Activated naive CD4-positive, alpha-beta T cell treated with anti-CD3 and anti-CD28 coated beads for 36 hours (primary cell): ENCODE data around the gene CRP. TPM values are rescaled to one million over a fixed set of nuclear protein-coding genes. Genes with fewer than 3 reads are reported as not detected.

Source experiments
- CTCF ChIA-PET: fragments of 350-600 bp; sonication (Branson Sonifier 250); formaldehyde crosslinking; loops from one replicate; lab custom pipeline; 2021; ENCODE audit warnings: antibody characterized with exemption; lab: Charles Lee
- DNase-seq: peaks from one replicate; pipeline ENCODE4 v3.0.0-alpha.2; 2020
- H3K27ac Mint-ChIP-seq: one replicate; pipeline ENCODE4 v1.8.0; 2021; ENCODE audit warnings: mild to moderate bottlenecking, mixed read lengths
- H3K27me3 Mint-ChIP-seq: one replicate; pipeline ENCODE4 v1.8.0; 2021; ENCODE audit warnings: low read depth, mixed read lengths
- H3K36me3 Mint-ChIP-seq: one replicate; pipeline ENCODE4 v1.8.0; 2021; ENCODE audit warnings: low read depth, mixed read lengths
- H3K4me1 Mint-ChIP-seq: one replicate; pipeline ENCODE4 v1.8.0; 2021; ENCODE audit warnings: low read depth, mixed read lengths
- H3K4me3 Mint-ChIP-seq: one replicate; pipeline ENCODE4 v1.8.0; 2021; ENCODE audit warnings: mild to moderate bottlenecking, moderate library complexity, mixed read lengths
- H3K9me3 Mint-ChIP-seq: one replicate; pipeline ENCODE4 v1.8.0; 2021; ENCODE audit warnings: mixed read lengths
- intact Hi-C: fragments of 100-400 bp; cut with micrococcal nuclease; formaldehyde crosslinking; loops from one replicate; pipeline ENCODE4 v1.15.1; 2023
- total RNA-seq, 2 experiments: library from RNA; stranded (reverse); gene quantifications; one replicate each; pipeline ENCODE4 v1.2.3, GENCODE V29; 2021

CRP gene
- not detected for total RNA-seq

GRCh38 chr1:159714529-159714928 lies at the start of gene CRP:
CRP (minus strand) TSS chr1:159714589; CDS start chr1:159714485, 104 bp downstream.
- H3K4me1 Mint-ChIP-seq, result no peaks in the 10 kb centered on the region
- H3K9me3 Mint-ChIP-seq, result peaks cover 11% of the 10 kb centered on the region
- peaks cover 26% of the 10 kb centered on the region for H3K27me3 Mint-ChIP-seq
- CTCF ChIA-PET, result no interaction called here
- no peaks in the 10 kb centered on the region for H3K36me3 Mint-ChIP-seq
- intact Hi-C loops, result no loop called here
- DNase-seq, result no peak
- H3K4me3 Mint-ChIP-seq, result no peak within 1 kb of the TSS
- H3K27ac Mint-ChIP-seq, result no peak within 1 kb of the TSS

GRCh38 chr1:159763686-159764085 lies 49.3 kb upstream of the CRP start:
- Mint-ChIP-seq H3K27me3 (no peaks in the 10 kb centered on the region), H3K9me3 (no peaks in the 10 kb centered on the region)

GRCh38 chr1:159756397-159756796 lies 42.0 kb upstream of the CRP start:
- Mint-ChIP-seq H3K4me1 (no peaks in the 10 kb centered on the region), H3K4me3 (no peak overlapping the region), H3K27ac (no peak overlapping the region), H3K9me3 (no peaks in the 10 kb centered on the region), H3K36me3 (no peaks in the 10 kb centered on the region), H3K27me3 (no peaks in the 10 kb centered on the region)
- CTCF ChIA-PET, result interaction anchor here (0.7 kb wide), 1 partner anchor 89 kb away, joined by 3 read pairs; no protein-coding TSS in a partner anchor
- DNase-seq, result no peak
- intact Hi-C loops, result no loop called here

More at GRCh38 chr1:159763686-159764085, 49.3 kb upstream of the CRP start:
- no peak overlapping the region for H3K27ac Mint-ChIP-seq
- no peaks in the 10 kb centered on the region for H3K36me3 Mint-ChIP-seq
- no peak for DNase-seq
- H3K4me3 Mint-ChIP-seq, result no peak overlapping the region
- CTCF ChIA-PET, result interaction anchor here (0.7 kb wide), 1 partner anchor 54 kb away, joined by 3 read pairs; no protein-coding TSS in a partner anchor
- no peaks in the 10 kb centered on the region for H3K4me1 Mint-ChIP-seq
- intact Hi-C loops, result no loop called here

- CTCF ChIA-PET, result no interaction called here
- no peak overlapping the region for H3K4me3 Mint-ChIP-seq
- H3K36me3 Mint-ChIP-seq, result no peaks in the 10 kb centered on the region
- H3K4me1 Mint-ChIP-seq, result no peaks in the 10 kb centered on the region
- intact Hi-C loops, result no loop called here
- no peak for DNase-seq
- H3K27me3 Mint-ChIP-seq, result no peaks in the 10 kb centered on the region
- H3K9me3 Mint-ChIP-seq, result no peaks in the 10 kb centered on the region
- H3K27ac Mint-ChIP-seq, result no peak overlapping the region
Observed at GRCh38 chr1:159755451-159756007, 41.1 kb upstream of the CRP start.

- DNase-seq, result no peak
- no peak overlapping the region for H3K4me3 Mint-ChIP-seq
- no peaks in the 10 kb centered on the region for H3K36me3 Mint-ChIP-seq
- no peak overlapping the region for H3K27ac Mint-ChIP-seq
- CTCF ChIA-PET, result no interaction called here
- no peaks in the 10 kb centered on the region for H3K27me3 Mint-ChIP-seq
- H3K4me1 Mint-ChIP-seq, result no peaks in the 10 kb centered on the region
- no peaks in the 10 kb centered on the region for H3K9me3 Mint-ChIP-seq
- intact Hi-C loops, result no loop called here
Observed at GRCh38 chr1:159753386-159753785, 39.0 kb upstream of the CRP start.

DNA sequence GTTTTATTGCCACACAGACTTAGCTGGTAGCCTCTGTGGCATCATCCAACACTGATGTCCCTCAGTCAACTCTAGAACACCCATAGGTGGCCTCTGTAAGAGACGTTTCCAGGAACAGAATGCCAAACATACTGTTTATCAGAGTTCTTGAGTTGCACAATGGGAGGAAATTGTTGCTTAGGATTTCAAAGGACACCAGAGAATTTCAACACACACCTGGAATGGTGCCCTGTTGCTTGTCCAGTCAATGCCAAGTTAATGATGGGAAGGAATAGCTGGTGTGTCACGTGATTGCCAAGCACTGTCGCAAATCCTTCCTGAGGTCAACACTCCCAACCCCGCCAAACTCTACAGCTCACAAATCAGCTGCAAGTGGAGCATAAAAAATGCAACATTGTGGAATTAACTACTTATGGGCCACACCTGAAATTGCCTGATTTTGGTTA lies 37.8 kb upstream of the CRP start:
- Mint-ChIP-seq H3K36me3 (no peaks in the 10 kb centered on the region), H3K9me3 (no peaks in the 10 kb centered on the region), H3K4me1 (no peaks in the 10 kb centered on the region), H3K27me3 (no peaks in the 10 kb centered on the region), H3K27ac (no peak overlapping the region), H3K4me3 (no peak overlapping the region)
- intact Hi-C loops, result no loop called here
- CTCF ChIA-PET, result interaction anchor here (0.5 to 1.6 kb wide), 2 partner anchors 9 to 140 kb away, joined by 3 read pairs; no protein-coding TSS in a partner anchor
- no peak for DNase-seq

- H3K4me1 Mint-ChIP-seq, result no peaks in the 10 kb centered on the region
- no peak overlapping the region for H3K4me3 Mint-ChIP-seq
- CTCF ChIA-PET, result interaction anchor here (1.6 kb wide), 1 partner anchor 141 kb away, joined by 3 read pairs; no protein-coding TSS in a partner anchor
- DNase-seq, result no peak
- H3K27ac Mint-ChIP-seq, result no peak overlapping the region
- no peaks in the 10 kb centered on the region for H3K9me3 Mint-ChIP-seq
- H3K27me3 Mint-ChIP-seq, result no peaks in the 10 kb centered on the region
- intact Hi-C loops, result no loop called here
- no peaks in the 10 kb centered on the region for H3K36me3 Mint-ChIP-seq
Observed at GRCh38 chr1:159751031-159751430, 36.6 kb upstream of the CRP start.

DNA sequence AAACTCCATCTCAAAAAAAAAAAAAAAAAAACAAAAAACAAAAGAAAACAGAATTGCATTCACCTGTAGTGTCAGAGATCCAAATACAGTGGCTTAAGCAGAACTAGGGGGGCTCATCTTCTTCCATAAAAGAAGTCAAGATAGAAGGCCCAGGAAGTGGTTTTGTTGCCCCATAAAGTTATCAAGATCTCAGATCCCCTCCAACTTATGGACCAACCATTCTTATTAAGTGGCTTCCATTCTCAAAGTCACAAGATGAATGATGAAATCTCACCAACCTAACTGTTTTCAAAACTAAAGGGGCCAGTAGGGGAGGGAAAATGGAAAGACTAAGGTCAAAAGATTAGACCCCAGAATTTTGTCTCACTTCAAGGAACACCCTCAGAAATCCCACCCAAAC lies 36.2 kb upstream of the CRP start:
- intact Hi-C loops, result no loop called here
- H3K27me3 Mint-ChIP-seq, result no peaks in the 10 kb centered on the region
- H3K36me3 Mint-ChIP-seq, result no peaks in the 10 kb centered on the region
- H3K4me3 Mint-ChIP-seq, result no peak overlapping the region
- no peaks in the 10 kb centered on the region for H3K9me3 Mint-ChIP-seq
- no peak overlapping the region for H3K27ac Mint-ChIP-seq
- CTCF ChIA-PET, result interaction anchor here (1.6 kb wide), 1 partner anchor 142 kb away, joined by 3 read pairs; no protein-coding TSS in a partner anchor
- H3K4me1 Mint-ChIP-seq, result no peaks in the 10 kb centered on the region
- no peak for DNase-seq

- H3K4me3 Mint-ChIP-seq, result no peak overlapping the region
- intact Hi-C loops, result no loop called here
- CTCF ChIA-PET, result no interaction called here
- no peaks in the 10 kb centered on the region for H3K36me3 Mint-ChIP-seq
- H3K27ac Mint-ChIP-seq, result no peak overlapping the region
- DNase-seq, result no peak
- H3K9me3 Mint-ChIP-seq, result no peaks in the 10 kb centered on the region
- no peaks in the 10 kb centered on the region for H3K27me3 Mint-ChIP-seq
- no peaks in the 10 kb centered on the region for H3K4me1 Mint-ChIP-seq
Observed at GRCh38 chr1:159749630-159750029, 35.2 kb upstream of the CRP start.

DNA sequence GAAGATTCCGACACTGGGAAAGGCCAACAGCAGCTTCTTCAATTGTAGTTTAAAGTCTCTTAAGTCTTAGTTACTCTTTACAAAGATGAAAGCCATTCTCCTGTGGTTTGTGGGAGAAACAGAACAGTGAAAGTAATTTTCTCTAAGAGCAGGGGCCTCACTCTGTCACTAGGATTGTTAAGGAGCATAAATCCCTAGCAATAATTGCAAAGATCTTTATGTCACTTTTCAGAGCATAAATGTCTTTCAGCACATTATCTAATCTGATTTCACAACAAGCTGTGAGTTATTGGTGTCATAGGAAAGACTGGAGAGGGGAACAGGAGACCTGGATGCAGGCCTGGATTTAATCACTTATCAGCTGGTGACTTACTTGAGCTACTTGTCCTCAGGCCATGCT lies 34.0 kb upstream of the CRP start:
- CTCF ChIA-PET, result interaction anchor here (0.5 to 1.1 kb wide), 2 partner anchors 146 to 244 kb away, joined by 3 to 4 read pairs; no protein-coding TSS in a partner anchor

GRCh38 chr1:159746666-159747065 lies 32.3 kb upstream of the CRP start:
- no peaks in the 10 kb centered on the region for H3K4me1 Mint-ChIP-seq
- H3K9me3 Mint-ChIP-seq, result no peaks in the 10 kb centered on the region
- peaks cover 5% of the 10 kb centered on the region for H3K27me3 Mint-ChIP-seq
- no peak overlapping the region for H3K4me3 Mint-ChIP-seq
- H3K36me3 Mint-ChIP-seq, result no peaks in the 10 kb centered on the region
- H3K27ac Mint-ChIP-seq, result no peak overlapping the region
- intact Hi-C loops, result no loop called here
- DNase-seq, result no peak
- CTCF ChIA-PET, result no interaction called here

More for the DNA sequence above, 34.0 kb upstream of the CRP start:
- Mint-ChIP-seq H3K4me1 (no peaks in the 10 kb centered on the region), H3K4me3 (no peak overlapping the region), H3K36me3 (no peaks in the 10 kb centered on the region), H3K9me3 (no peaks in the 10 kb centered on the region), H3K27me3 (no peaks in the 10 kb centered on the region), H3K27ac (no peak overlapping the region)
- no peak for DNase-seq
- intact Hi-C loops, result no loop called here

GRCh38 chr1:159743651-159744410 lies 29.4 kb upstream of the CRP start:
- no peak overlapping the region for H3K4me3 Mint-ChIP-seq
- no peak overlapping the region for H3K27ac Mint-ChIP-seq
- CTCF ChIA-PET, result no interaction called here
- peaks cover 5% of the 10 kb centered on the region for H3K27me3 Mint-ChIP-seq
- no peaks in the 10 kb centered on the region for H3K4me1 Mint-ChIP-seq
- no peaks in the 10 kb centered on the region for H3K9me3 Mint-ChIP-seq
- no peaks in the 10 kb centered on the region for H3K36me3 Mint-ChIP-seq
- DNase-seq, result no peak
- intact Hi-C loops, result no loop called here
